GM10248 (cell line): Measurements from ENCODE around the gene FBXW5.

ENCODE experiments used
- CTCF ChIA-PET: fragments of 300-600 bp; sonication (Branson Sonifier 250); formaldehyde crosslinking; extraction: SDS; loops from one replicate; lab custom pipeline; 2021; ENCODE audit warnings: antibody characterized with exemption; lab: Yijun Ruan, JAX
- POLR2A ChIA-PET: fragments of 350-650 bp; sonication (Branson Sonifier 250); formaldehyde crosslinking; extraction: SDS; loops from one replicate; lab custom pipeline; 2020; ENCODE audit warnings: antibody characterized with exemption; lab: Yijun Ruan, JAX
- DNase-seq: peaks from one replicate; pipeline ENCODE4 v3.0.0; 2012; ENCODE audit errors: extremely low spot score
- CTCF ChIP-seq: IDR thresholded peaks from 2 replicates; pipeline ENCODE4 v1.5.1; 2012; ENCODE audit warnings: mild to moderate bottlenecking, low read depth; ENCODE audit errors: extremely low read depth, missing control alignments, control extremely low read depth

Gene FBXW5

GRCh38 chr9:136968333-136969127 is 24.0 kb upstream of the FBXW5 start:
- ChIA-PET POLR2A (interaction anchor here (0.6 kb wide), 1 partner anchor 36 kb away, joined by 5 read pairs; no protein-coding TSS in a partner anchor), CTCF (interaction anchor here (0.8 to 2.1 kb wide), 4 partner anchors 20 to 67 kb away, joined by 4 to 6 read pairs (median 4); no protein-coding TSS in a partner anchor)
- no peak for DNase-seq

GRCh38 chr9:136965771-136966484 is 21.4 kb upstream of the FBXW5 start:
- TF ChIP-seq CTCF, result no peak
- no peak for DNase-seq
- CTCF ChIA-PET, result interaction anchor here (1.3 to 2.7 kb wide), 3 partner anchors 63 to 271 kb away, joined by 3 to 8 read pairs (median 7); no protein-coding TSS in a partner anchor
- POLR2A ChIA-PET, result no interaction called here

More at GRCh38 chr9:136968333-136969127, 24.0 kb upstream of the FBXW5 start:
- TF ChIP-seq CTCF, result no peak

GRCh38 chr9:136964833-136965422 is 20.4 kb upstream of the FBXW5 start:
- CTCF ChIA-PET, result interaction anchor here (0.6 to 2.7 kb wide), 3 partner anchors 34 to 70 kb away, joined by 3 to 8 read pairs (median 7); no protein-coding TSS in a partner anchor
- no peak for DNase-seq
- POLR2A ChIA-PET, result no interaction called here
- TF ChIP-seq CTCF, result no peak

- no peak for TF ChIP-seq CTCF
- no peak for DNase-seq
- POLR2A ChIA-PET, result no interaction called here
- CTCF ChIA-PET, result interaction anchor here (0.6 to 2.7 kb wide), 3 partner anchors 35 to 71 kb away, joined by 3 to 8 read pairs (median 7); no protein-coding TSS in a partner anchor
Observed at GRCh38 chr9:136964171-136964689, 19.7 kb upstream of the FBXW5 start.

GRCh38 chr9:136963751-136964150 is 19.2 kb upstream of the FBXW5 start:
- DNase-seq, result no peak
- TF ChIP-seq CTCF, result no peak
- CTCF ChIA-PET, result interaction anchor here (1.6 to 2.7 kb wide), 3 partner anchors 19 to 71 kb away, joined by 4 to 8 read pairs (median 7); partner anchors contain the start of genes C8G and FBXW5
- POLR2A ChIA-PET, result no interaction called here
